ENCODE data around the gene TEAD4.

Gene TEAD4

DNA sequence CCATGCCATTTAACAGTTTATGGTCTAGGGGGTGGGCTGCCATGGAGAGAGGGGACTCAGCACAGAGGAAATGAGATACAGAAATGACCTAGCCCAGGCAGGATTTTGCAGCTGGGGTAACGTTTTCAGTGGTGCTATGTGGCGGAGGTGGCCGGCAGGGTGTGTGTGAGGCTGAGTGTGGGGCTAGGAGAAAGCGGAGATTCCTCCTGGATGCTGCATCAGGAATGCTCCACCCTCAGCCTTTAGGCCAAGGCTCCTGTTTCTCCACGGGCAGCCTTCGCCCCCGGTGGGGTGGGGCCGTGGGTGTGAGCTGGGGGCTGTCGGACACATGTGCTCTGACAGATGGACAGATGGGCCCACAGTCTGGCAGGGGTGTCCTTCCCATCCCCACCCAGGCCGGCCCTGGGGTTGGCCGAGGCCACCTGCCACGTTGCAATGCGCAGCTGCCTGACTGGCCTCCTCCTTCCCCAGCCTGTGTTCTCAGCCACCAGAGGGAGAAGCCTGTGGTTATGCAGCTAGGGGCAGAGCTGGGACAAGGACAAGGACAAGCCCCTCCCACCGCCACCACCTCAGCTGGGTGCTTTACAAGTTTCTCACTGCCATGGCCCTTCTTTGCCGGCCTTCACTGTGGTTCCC, 44.3 kb downstream of the TEAD4 start:
- no peak for DNase-seq

DNA sequence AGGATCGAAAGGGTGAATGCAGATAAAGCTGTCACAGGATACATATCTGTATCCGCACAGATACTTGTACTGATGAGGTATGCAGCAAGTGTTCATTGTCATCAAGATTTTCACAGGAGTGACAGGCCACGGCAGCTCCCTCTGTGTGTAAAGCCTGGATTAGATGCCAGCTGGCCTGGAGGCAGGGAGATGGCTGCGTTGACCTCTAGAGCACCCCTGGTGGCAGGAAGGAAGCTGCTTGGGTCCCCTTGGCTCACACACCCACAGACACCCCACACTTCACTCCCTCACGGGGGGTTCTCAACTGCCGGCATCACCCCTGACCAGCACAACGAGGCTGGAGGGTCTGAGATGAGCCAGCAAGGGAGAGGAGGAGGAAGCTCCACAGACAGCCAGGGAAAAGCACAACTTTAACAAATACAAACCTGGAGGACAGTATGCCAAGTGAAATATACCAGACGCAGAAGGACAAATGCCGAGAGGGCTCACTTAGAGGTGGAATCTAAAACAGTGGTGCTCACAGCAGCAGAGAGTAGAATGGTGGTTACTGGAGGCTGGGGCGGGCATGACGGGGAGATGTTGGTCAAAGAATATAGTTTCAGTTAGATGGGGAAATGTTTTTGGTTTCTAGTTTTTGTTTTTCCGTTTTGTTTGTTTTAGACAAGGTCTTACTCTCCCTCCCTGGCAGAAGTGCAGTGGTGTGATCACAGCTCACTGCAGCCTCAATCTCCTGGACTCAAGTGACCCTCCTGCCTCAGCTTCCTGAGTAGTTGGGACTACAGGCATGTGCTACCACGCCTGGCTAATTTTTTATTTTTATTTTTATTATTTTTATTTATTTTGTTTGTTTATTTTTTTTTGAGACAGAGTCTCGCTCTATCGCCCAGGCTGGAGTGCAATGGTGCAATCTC, 45.7 kb downstream of the TEAD4 start:
- no peak for DNase-seq

DNA sequence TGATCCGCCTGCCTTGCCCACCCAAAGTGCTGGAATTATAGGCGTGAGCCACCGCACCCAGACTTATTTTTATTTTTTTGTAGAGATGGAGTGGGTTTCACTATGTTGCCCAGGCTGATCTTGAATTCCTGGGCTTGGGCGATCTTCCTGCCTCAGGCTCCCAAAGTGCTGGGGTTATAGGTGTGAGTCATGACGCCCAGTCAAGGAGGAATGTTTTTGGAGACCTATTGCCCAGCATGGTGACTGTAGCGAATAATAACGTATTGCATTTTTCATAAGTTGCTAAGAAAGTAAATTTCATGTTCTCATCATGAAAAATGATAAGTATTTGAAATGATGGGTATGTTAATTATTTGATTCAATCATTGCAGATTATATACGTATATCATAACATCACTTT, 46.5 kb downstream of the TEAD4 start:
- no peak for DNase-seq

DNA sequence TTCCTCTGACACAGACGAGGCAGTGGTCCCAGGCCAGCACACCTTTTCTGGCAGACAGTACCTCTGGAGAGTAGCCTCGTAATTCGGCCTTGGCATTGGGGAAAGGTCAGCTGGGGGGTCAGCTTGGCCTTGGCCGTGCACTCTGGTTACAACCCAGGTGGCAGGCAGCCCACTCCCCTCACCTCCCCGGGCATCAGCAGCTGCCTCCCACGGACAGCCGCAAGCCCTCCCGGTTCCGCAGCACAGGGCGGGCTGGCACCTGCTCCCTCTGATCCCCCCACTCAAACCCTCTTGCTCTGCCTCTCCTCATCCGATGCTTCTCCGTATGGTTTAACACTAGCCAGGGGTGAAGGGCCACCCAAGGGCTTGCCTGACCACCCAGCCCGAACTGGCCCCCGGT, 50.6 kb downstream of the TEAD4 start:
- DNase-seq: no peak

DNA sequence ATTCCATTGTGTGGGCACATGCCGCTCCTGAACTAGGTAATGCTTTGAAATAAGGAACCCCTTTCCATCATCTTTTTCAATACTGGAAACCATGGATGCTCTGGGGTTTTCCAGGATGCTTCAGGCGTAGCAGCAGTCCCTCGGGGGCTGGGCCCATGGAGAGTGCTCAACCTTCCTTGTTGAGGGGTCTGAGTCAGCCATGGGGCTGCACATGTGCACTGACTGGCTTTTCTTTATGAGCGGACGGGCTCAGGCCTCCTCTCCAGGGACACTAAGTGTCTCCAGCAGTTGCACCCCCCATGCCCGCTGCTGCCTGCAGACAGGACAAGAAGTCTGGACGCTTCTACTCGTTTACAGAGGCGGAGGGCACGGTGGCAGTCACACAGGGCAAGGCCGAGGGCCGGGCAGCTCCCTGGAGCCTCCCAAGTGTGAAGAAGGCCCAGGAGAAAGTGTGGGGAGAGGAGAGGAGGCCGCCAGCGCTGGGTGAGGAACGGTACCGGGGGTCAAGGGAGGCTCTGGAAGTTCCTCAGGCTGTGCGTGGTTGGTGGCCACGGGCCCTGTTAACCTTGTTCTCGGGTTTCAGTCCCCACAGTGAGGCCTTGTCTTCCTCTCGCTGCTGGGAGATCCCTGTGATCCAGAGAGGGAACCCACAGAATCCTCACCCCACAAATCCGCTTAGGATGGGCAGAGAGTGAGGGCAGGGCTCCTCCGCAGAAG, 51.2 kb downstream of the TEAD4 start:
- no peak for DNase-seq

DNA sequence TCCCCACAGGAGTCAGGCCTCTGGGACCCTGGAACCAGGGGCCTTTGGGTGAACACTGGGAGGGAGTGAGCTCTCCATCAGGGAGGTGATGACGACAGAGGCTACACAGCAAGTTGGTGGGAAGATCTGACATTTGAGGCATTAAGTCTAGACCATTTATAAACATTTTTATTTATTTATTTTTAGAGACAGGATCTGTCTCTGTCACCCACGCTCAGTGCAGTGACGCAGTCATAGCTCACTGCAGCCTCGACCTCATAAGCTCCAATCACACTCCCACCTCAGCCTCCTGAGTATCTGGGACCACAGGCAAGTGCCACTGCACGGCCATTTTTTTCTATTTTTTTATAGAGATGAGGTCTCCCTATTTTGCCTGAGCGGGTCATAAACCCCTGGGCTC, 53.6 kb downstream of the TEAD4 start:
- no peak for DNase-seq

DNA sequence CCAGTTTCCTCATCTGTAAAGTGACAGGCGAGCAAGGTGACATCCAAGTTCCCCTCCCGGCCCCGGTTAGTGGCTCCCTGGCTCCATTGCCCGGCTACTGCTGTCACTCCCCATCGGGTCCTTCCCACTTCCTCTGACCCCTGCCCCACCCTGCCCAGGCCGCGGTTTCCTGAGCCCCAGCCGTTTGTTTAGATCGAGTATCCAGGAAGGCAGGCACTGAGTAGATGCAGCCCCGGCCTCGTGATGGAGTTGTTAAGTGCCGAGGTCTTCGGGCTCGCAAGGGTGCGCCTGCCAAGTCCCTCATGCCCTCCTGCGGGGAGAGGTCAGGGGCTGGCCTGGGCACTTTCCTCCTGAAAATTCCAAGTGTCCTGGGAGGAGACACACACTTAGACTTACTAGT, 55.4 kb downstream of the TEAD4 start:
- DNase-seq: no peak

DNA sequence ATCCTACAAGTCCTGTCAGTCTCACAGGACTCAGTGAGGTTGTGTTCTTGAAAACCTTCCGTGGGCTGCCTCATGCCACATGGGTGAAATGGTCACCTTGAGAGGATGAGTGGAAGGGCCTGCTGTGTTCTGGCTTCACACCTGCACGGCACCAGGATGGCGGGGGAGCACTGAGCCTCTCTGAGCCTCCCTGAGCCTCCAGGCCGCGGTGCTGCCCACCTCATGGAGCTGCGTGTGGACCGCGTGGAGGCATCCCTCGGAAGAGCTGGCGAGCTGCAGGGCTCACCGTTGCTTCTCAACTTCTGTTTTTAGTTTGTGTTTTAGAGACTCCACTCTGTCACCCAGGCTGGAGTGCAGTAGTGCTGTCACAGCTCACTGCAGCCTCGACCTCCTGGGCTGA, 56.2 kb downstream of the TEAD4 start:
- DNase-seq: no peak

DNA sequence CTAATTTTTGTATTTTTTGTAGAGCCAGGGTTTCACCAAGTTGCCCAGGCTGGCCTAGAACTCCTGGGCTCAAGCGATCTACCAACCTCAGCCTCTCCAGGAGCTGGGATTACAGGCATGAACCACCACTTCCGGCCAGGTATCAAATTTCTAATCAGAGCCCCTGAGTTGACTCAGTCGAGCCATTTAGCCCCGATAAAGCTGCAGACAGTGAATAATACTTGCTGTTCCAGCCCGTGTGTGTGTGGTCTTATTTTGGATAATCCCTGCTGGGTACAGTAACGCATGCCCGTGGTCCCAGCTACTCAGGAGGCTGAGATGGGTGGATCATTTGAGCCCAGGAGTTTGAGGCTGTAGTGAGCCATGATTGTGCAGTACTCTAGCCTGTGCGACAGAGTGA, 57.0 kb downstream of the TEAD4 start:
- DNase-seq: no peak

DNA sequence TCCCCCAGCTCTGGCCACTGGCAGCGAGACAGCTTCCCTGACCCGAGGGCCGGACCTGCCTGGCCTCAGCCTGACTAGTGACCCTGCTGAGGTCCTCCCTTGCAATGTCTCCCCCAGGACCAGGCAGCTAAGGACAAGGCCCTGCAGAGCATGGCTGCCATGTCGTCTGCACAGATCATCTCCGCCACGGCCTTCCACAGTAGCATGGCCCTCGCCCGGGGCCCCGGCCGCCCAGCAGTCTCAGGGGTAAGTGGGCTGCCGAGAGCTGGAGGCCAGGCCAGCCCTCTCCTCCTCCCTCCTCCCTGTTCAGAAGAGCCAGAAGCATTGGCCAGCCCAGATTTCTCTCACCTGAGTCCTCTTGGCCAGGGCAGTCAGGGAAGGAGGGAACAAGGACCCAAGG, 58.1 kb downstream of the TEAD4 start:
- no peak for DNase-seq

DNA sequence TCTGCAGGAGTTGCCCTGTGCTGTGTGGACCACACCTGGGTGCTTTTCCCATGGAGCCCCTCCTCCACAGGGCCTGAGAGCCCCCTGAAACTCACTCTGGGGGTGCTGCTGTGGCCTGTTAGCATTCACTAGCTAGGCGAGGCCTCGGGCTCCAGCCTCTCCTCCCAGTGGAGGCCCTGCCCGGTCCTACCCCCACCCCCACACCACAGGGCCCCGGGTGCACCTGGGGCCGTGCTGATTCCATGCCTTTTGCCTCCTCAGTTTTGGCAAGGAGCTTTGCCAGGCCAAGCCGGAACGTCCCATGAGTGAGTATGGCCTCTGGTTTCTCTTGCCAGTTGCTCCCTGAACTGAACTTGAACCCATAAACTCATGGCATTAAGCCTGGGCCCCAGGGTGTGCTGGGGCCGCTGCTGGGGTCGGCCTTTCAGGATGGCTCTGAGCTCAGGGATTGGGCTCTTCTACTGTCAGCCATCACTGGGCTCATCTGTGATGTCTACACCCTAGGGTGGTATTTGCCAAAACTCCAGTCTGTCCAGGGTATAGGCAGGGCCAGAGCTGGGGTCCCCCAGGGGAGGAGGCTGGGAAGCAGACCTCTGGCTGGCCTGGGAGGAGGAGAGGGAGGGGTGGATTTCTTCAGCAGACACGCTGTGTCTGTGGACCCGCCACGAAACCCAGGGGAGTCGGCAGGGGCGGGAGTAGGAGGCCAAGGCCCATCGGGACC, 59.2 kb downstream of the TEAD4 start:
- no peak for DNase-seq

DNA sequence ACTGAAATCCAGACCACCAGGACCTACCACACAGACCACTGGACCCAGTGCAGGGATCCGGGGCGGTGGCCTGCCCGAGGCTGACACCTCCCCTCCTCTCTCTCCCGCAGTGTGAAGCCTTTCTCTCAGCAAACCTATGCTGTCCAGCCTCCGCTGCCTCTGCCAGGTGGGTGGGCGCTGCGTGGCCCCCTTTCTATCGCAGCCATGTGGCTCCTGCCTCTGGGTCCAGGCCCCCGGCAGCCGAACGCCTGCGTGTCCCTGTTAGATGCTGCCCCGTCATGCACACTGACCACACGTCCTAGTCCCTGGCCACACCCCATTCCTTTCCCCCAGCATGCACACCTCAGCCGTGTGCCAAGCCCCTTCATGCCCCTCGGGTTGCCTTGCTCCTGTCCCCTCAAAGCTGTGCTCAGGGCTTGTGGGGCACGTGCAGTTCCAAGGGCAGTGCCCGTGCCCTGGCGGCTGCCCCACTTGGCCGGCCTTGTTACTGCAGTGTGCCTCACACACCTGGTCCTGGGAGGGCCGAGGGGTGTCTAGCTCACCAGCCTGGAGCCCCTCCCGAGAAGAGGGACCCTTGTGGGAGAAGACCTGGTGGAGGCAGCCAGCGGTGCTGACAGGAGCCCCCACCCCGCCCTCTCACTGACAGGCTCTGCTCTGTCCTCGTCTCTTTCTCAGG, 59.9 kb downstream of the TEAD4 start:
- no peak for DNase-seq

DNA sequence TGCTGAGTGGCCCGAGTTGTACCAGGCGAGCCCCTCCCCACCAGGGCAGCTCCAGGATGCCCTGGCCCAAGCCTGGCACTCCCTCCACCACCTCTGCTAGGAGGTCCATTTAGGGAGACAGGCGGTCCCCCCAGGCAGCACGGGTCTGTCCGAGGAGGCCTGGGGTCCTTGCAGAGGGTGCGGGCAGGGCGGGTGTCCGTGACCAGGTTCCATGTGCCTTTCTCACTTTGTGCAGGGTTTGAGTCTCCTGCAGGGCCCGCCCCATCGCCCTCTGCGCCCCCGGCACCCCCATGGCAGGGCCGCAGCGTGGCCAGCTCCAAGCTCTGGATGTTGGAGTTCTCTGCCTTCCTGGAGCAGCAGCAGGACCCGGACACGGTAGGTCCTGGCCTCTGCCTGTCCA, 61.2 kb downstream of the TEAD4 start:
- DNase-seq: no peak

DNA sequence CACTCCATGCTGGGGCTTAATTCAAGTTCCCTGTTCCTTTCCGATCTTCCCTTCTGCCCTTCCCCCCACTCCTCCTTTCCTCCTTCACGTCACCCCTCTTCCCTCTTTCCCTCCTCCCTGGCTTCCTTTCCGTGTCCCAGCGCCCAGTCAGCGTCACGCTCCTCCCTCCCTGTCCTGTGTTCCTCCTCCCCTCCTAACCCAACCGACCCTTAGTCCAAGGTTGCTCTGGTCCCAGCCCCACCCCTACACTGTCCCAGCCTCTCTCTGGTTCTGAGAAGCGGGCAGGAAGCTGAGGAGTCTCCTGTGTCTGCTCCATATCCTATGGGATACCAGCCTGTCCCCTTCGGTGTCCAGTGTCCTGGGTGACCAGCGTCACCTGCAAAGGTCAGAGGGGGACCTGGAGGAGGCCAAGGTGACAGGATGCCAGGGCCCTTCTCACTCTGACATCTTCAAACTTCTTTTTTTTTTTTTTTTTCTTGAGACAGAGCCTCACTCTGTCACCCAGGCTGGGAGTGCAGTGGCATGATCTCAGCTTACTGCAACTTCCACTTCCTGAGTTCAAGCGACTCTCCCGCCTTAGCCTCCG, 61.7 kb downstream of the TEAD4 start:
- DNase-seq: no peak

DNA sequence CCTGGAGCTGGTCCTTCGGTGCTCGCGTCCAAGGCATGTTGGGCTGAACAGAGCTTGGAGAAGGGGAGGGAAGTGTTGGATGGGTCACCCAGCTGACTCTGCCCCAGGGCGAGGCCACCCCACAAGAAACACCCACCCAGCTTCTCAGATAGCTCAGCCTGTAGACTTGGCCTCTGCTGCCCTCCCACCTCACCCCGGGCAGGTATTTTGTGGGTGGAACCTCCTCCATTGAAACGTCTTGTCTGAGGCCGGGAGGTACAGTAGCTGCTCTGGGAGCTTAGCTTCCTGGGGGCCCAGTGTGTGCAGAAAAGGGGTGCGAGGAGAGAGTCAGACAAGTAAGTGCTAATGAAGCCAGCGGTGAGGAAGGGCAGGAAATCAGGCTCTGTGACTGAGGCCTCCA, 63.2 kb downstream of the TEAD4 start:
- DNase-seq: no peak

DNA sequence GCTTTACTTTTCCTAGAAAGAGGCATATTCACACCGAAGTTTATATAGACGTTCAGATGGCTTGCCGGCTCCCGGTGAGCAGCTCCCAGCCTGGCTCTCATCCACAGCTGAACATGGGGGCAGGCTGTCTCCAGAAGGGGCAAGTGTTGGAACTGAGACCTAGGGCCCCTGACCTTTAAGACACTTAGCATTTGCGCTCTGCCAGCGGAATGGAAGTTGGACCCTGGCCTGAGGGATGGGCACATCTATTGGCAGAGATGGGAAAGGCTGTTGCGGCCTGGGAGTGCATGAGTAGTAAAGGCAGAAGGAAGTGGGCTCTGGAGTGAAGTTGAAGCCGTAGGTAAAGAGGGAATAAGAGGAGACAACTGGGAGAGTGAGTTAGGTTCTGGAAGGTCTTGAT, 63.8 kb downstream of the TEAD4 start:
- no peak for DNase-seq

DNA sequence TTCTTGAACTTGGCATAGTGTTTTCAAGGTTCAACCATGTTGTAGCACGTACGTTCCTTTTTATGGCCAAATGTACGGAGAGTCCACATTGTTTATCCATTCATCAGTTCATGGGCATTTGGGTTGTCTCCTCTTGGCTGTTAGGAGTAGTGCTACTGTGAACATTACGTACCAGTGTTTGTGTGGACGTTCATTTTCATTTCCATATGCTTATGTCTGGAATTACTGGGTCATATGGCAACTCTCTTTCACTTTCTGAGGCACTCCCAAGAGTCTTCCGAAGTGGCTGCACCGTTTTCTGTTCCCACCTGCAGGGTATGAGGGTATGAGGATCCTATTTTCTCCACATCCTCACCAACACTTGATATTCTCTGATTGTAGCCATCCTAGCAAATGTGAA, 68.9 kb downstream of the TEAD4 start:
- DNase-seq: no peak

DNA sequence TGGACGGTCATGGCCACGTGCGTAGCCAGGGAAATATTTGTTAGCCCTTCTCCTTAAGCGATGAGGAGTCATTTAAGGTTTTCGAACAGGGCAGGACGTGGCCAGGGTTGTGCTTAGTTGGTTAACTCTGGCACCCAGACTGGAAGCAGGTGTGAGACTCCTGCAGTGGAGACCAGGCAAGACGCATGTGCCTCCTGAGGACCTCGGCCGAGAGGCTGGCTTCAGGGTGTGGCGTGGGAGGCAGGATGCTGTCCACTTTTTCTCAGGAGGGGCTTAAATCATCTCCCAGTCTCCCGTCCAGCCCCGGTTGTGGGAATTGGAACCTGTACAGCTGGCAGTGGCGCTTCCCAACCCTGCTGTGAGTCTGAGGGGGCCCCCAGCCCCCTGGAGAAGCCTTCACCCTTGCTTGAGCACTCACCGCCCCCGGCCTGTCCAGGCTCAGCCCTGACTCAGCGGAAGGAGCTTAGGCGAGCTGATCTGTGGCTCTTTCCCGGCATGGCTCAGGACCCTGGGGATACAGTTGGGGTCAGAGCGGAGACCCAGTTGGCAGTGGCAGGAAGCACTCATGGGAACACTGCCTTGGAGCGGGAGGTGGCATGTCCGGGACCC, 71.7 kb downstream of the TEAD4 start:
- no peak for DNase-seq

DNA sequence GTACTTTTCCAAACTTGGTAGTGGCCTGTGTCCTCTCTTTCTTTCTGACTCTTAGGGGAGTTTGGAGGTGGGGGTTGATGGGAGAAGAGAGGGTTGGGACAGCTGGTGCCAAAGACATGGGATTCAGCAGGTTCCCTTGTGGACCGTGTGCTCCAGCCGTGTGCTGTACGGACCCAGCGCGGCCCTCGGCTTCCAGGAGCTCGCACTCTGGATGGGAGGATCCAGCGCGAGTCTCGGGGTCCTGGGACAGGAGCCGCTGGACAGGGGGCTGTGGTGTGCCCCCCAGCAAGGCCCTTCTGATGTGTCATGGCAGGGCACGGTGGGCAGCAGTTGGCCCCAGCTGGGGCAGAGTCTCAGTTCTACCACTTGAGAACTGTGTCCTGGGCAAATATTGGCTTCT, 73.0 kb downstream of the TEAD4 start:
- no peak for DNase-seq

DNA sequence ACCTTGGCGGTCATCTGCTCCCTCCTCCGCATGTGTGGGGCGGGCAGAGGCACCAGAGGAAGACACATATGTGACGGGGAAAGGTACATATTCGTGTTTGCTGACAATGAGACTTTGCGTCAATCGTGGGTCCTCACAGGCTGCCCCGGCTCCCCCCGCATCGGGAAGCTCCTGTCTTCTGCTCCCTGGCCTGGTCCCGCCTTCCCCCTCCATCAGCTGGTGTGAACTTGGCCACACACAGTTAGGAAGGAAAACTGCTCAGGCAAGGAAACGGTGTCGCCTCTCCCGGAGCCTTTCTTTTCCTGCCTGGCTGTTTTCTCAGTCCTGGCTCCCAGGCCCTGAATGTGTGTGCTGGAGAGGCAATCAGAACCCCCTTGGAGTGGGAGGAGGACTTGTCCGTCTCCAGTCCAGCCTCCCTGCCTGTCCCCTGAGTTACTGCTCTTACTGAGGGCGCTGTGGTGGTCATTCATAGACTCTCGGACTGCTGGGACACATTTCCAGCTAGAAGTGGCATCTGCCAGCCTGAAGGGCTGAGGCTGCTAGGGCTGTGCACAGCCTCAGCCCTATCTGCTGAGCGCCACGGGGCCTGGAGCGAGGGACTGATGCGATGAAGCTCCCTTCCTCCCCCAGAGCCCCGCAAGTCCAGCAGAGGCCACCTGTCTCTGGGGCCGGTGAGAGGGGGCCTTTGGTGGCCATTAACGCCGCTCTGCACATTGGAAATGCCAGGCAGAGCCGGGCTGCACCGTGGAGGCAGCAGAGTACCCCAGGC, 73.8 kb downstream of the TEAD4 start:
- no peak for DNase-seq

DNA sequence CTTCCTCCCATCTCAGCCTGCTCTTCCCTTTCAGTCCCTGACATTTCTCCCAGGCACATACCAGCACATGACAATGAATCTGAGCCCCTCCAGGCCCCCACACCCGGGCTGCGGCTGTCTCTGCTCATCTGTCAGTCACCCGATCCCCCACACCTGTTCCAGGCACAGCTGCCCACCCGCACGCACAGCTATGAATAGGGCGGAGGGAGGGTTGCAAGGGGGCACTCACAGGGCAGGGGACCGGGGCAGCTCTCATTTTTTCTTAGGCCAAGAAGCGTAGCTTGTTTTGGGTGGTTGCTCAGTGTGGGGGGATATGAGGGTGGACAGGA, 74.3 kb downstream of the TEAD4 start:
- no peak for DNase-seq

Data from stimulated activated CD4-positive, alpha-beta T cell treated with anti-CD3 and anti-CD28 coated beads, Interleukin-2, amount 100 ng/mL, for 24 hours (primary cell).